Right atrium auricular region (tissue), 2 donors: ENCODE measurements around the gene MAGI2. TPM values are rescaled to one million over a fixed set of nuclear protein-coding genes. Genes with fewer than 3 reads are reported as not detected.

Experiments used
- DNase-seq: peaks from one replicate; pipeline ENCODE4 v3.0.0-alpha.2; 2019; ENCODE audit warnings: low spot score
- H3K27ac ChIP-seq, 2 donors: fragments of 200-600 bp; sonication (generic); 1 replicate in 1 of 2; 2 replicates in 1 of 2; pipeline ENCODE4 v1.5.1; 2016 to 2019
- H3K27me3 ChIP-seq, 2 donors: fragments of 200-600 bp; sonication (generic); one replicate each; pipeline versions ENCODE4 v1.5.1 to v1.6.0; 2017 to 2019
- H3K36me3 ChIP-seq: fragments of 200-600 bp; sonication (generic); one replicate; pipeline ENCODE4 v1.5.1; 2016
- H3K4me1 ChIP-seq, 2 donors: fragments of 200-600 bp; sonication (generic); one replicate each; pipeline versions ENCODE4 v1.5.1 to v1.6.0; 2017 to 2019
- H3K4me3 ChIP-seq, 2 donors: fragments of 200-600 bp; sonication (generic); 1 replicate in 1 of 2; 2 replicates in 1 of 2; pipeline ENCODE4 v1.5.1; 2017 to 2019; ENCODE audit warnings: mild to moderate bottlenecking in 1 of 2, moderate library complexity in 1 of 2
- H3K9me3 ChIP-seq, 2 donors: fragments of 200-600 bp; sonication (generic); one replicate each; pipeline ENCODE4 v1.5.1; 2019
- total RNA-seq, 2 donors: library from RNA; depleted of rRNA; stranded (reverse); fragments of >200 nt; gene quantifications; one replicate each; pipeline ENCODE4 v1.1.0, GENCODE V29; 2016
- TF ChIP-seq, protein P1 (sequence below), 2 donors: fragments of 200-600 bp; sonication (generic); IDR thresholded peaks; one replicate each; pipeline ENCODE4 v1.5.1; 2019; ENCODE audit warnings: antibody characterized with exemption in 2 of 2

MAGI2 gene
- total RNA-seq, 2 donors from 2014 or later = 5.9 to 6.0 TPM

DNA sequence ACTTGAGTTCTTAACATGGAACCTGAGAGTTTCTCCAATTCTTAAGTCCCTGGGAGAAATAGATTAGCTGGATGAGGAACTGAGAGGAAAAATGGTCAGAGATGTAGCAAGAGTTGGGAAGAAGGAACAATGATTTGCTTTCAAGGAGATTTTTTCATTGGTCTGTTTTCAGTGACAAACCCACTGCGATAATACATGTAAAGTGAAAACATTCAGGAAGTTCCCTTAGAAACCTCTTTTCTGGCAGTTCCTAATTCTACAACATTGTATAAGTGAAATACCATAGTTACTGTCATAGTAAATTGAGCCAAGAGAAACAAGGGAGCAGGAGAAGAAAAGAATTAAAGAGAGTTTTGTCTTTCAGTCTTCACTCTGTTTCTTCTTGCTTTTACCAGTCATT lies 12.1 kb upstream of the MAGI2 start:
- Histone ChIP-seq H3K9me3 (no peaks in the 10 kb centered on the region), H3K4me1 (no peaks in the 10 kb centered on the region), H3K4me3 (no peak overlapping the region), H3K27me3 (no peaks in the 10 kb centered on the region), H3K36me3 (no peaks in the 10 kb centered on the region), H3K27ac (no peak overlapping the region)
- TF ChIP-seq, protein P1, sequence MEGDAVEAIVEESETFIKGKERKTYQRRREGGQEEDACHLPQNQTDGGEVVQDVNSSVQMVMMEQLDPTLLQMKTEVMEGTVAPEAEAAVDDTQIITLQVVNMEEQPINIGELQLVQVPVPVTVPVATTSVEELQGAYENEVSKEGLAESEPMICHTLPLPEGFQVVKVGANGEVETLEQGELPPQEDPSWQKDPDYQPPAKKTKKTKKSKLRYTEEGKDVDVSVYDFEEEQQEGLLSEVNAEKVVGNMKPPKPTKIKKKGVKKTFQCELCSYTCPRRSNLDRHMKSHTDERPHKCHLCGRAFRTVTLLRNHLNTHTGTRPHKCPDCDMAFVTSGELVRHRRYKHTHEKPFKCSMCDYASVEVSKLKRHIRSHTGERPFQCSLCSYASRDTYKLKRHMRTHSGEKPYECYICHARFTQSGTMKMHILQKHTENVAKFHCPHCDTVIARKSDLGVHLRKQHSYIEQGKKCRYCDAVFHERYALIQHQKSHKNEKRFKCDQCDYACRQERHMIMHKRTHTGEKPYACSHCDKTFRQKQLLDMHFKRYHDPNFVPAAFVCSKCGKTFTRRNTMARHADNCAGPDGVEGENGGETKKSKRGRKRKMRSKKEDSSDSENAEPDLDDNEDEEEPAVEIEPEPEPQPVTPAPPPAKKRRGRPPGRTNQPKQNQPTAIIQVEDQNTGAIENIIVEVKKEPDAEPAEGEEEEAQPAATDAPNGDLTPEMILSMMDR (IDR thresholded peaks at IDR 0.05) = no peak
- DNase-seq = no peak

DNA sequence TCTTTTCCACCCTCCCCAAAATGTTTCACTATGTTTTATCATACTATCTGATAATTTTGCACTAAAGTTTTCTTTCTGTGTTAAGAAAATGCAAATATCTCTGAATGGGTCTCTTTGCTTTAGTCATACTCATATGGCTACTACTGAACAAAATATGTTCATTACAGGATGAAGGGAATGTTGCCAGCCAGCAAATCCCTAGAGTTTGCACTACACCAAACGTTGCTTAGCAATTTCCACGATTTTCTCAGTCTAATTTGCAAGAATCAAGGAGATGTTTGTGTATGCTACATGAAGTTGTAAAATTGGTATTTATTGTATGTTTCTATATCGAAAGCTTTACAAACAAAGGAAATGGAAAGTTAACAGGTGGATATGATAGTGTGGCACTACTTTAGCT lies 10.6 kb upstream of the MAGI2 start:
- Histone ChIP-seq H3K36me3 (peaks cover 5% of the 10 kb centered on the region), H3K9me3 (no peaks in the 10 kb centered on the region), H3K27ac (no peak overlapping the region), H3K4me3 (no peak overlapping the region), H3K4me1 (no peaks in the 10 kb centered on the region), H3K27me3 (no peaks in the 10 kb centered on the region)
- DNase-seq = no peak
- TF ChIP-seq, protein P1 (IDR thresholded peaks at IDR 0.05) = no peak

DNA sequence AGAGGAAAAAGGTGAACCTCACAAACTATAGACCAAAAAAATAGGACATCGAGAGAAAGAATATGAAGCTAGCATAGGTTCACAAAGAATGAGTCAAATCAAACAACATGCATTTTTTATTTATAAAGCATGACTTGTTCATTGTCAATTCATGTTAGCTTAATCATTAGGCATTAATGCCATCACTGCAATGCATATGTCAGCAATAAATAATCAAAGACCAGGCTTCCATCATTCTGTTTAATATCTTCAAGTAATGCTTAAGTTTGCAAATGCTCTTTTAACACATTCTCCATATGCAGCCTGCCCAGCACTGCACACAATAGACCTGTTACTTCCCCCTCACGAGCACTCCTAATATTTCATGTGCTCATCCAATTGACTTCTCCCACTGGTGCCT lies 8.9 kb upstream of the MAGI2 start:
- peaks cover 5% of the 10 kb centered on the region for H3K36me3 ChIP-seq
- no peaks in the 10 kb centered on the region for H3K4me1 ChIP-seq
- no peak overlapping the region for H3K27ac ChIP-seq
- TF ChIP-seq, protein P1 (IDR thresholded peaks at IDR 0.05) = no peak
- DNase-seq = no peak
- H3K9me3 ChIP-seq = no peaks in the 10 kb centered on the region
- no peak overlapping the region for H3K4me3 ChIP-seq
- H3K27me3 ChIP-seq = no peaks in the 10 kb centered on the region

DNA sequence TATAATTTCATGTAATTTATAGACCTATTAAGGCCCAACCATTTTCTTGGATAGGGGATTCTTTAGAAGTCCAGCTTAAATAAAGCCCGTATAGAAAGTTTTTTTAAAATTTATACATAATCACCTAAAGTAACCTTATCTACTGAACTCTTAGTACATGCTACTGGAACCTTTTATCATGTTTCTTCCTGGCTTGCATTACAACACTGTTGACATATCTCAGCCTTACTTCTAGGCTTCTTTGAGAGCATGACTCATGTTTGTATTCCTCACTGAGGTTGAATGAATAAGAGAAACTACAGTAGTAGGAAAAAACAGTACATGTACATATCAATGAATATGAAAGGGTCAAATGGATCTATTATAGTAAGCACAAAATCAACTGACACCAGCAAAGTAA lies 8.2 kb upstream of the MAGI2 start:
- Histone ChIP-seq H3K4me1 (peaks cover 0 to 6% of the 10 kb centered on the region in 2 donors), H3K9me3 (no peaks in the 10 kb centered on the region), H3K36me3 (peaks cover 5% of the 10 kb centered on the region), H3K4me3 (no peak overlapping the region), H3K27me3 (no peaks in the 10 kb centered on the region), H3K27ac (no peak overlapping the region)
- no peak for DNase-seq
- TF ChIP-seq, protein P1 (IDR thresholded peaks at IDR 0.05) = no peak

DNA sequence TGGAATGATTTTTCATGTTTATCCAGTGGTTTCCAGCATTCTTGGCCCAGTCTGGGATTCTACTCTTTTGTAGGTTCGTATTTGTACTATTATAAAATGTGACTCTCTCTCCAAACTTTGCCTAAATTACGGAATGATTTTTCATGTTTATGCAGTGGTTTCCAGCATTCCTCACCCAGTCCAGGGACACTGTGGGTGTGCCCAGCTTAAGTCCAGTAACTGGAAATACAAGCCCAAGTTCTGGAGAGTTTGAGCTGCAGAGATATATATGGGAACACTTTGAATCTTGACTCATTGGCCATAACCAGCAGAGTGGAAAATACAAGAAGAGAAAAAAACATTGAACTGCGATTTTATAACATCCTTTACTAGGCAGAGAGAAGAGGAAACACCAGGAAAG lies 5.9 kb upstream of the MAGI2 start:
- Histone ChIP-seq H3K4me1 (peaks cover 0 to 26% of the 10 kb centered on the region in 2 donors), H3K27me3 (no peaks in the 10 kb centered on the region), H3K36me3 (peaks cover 5% of the 10 kb centered on the region), H3K9me3 (no peaks in the 10 kb centered on the region), H3K27ac (no peak overlapping the region), H3K4me3 (no peak overlapping the region)
- TF ChIP-seq, protein P1 (IDR thresholded peaks at IDR 0.05) = no peak
- DNase-seq = no peak

DNA sequence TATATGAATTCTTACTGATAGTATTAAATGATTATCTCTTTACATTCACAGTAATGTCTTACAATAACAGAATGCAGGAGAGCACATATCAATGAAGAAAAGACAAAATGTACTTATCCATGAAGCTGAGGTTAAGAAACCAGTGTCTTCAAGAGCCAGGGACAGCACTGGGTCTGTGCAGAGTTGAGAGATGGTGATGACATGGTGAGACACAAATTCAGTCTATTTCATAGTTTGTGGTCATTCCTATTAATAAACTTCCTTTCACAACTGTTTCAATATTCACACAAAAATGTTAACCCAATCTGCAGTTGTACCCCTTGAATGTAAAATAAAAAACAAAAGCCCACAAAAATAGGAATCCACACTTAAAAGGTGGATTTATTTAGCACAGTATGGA lies 5.3 kb upstream of the MAGI2 start:
- Histone ChIP-seq H3K27me3 (no peaks in the 10 kb centered on the region), H3K27ac (no peak overlapping the region), H3K4me1 (peaks cover 0 to 26% of the 10 kb centered on the region in 2 donors), H3K36me3 (peaks cover 5% of the 10 kb centered on the region), H3K4me3 (no peak overlapping the region), H3K9me3 (no peaks in the 10 kb centered on the region)
- DNase-seq = no peak
- TF ChIP-seq, protein P1 (IDR thresholded peaks at IDR 0.05) = no peak
